Keratinocyte (primary cell): Measurements from ENCODE around the gene DDX31.
A peak's percentile ranks its signal among the peaks of the same experiment; 100 is the strongest.

Source experiments
- EZH2 ChIP-seq: IDR thresholded peaks from one replicate; pipeline ENCODE4 v1.6.1; 2012; ENCODE audit warnings: inconsistent platforms, mild to moderate bottlenecking, low read length, moderate library complexity
- TF ChIP-seq, protein P1 (sequence below), 3 experiments: IDR thresholded peaks in 1 of 3; conservative IDR thresholded peaks in 1 of 3; optimal IDR thresholded peaks in 1 of 3; 2 replicates in 2 of 3; 3 replicates in 1 of 3; pipeline versions ENCODE3 to v1.5.1; 2011; ENCODE audit warnings: low read length in 3 of 3, mild to moderate bottlenecking in 3 of 3, moderate library complexity in 2 of 3, control low read depth in 1 of 3, inconsistent platforms in 1 of 3; ENCODE audit not compliant: insufficient read depth in 2 of 3; ENCODE audit errors: extremely low read depth in 1 of 3

DNA sequence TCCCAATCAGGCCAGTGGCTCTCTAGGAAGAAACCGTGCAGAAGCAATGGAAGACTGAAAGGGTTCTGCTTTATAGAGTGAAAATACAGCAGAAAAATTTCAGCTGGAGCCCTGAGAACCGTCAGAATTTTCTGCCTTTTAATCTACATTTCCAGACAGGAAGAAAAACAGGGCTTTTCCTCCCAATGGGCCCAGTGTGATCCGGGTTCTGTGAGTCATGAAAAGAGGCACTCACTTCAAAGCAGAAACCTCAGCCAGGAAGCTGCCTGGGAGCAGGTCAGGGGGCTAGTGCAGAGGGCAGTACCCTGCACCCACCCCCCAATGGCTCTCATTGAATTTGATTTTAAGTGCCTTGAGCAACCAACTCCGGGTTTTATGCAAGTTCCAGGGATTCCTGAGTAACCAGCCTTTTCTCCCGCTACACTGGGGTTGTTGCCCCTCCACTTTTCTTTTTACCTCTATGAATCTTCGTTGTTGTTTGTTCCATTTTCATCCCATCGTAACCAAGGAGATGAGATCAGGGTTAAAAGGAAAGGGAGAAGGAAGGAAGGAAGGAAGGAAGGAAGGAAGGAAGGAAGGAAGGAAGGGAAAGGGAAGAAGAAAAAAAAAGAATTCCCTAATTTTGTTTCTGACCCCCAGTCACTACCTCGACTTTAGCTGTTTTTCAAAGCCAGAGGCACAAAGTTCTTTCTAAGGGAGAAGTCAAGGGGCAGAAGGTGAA, 86.0 kb downstream of the DDX31 start:
- TF ChIP-seq, protein P1, sequence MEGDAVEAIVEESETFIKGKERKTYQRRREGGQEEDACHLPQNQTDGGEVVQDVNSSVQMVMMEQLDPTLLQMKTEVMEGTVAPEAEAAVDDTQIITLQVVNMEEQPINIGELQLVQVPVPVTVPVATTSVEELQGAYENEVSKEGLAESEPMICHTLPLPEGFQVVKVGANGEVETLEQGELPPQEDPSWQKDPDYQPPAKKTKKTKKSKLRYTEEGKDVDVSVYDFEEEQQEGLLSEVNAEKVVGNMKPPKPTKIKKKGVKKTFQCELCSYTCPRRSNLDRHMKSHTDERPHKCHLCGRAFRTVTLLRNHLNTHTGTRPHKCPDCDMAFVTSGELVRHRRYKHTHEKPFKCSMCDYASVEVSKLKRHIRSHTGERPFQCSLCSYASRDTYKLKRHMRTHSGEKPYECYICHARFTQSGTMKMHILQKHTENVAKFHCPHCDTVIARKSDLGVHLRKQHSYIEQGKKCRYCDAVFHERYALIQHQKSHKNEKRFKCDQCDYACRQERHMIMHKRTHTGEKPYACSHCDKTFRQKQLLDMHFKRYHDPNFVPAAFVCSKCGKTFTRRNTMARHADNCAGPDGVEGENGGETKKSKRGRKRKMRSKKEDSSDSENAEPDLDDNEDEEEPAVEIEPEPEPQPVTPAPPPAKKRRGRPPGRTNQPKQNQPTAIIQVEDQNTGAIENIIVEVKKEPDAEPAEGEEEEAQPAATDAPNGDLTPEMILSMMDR (optimal IDR thresholded peaks at IDR 0.05 in 1 of 3, IDR thresholded peaks at IDR 0.05 in 1 of 3, conservative IDR thresholded peaks at IDR 0.05 in 1 of 3; ENCODE audit: extremely low read depth in 1 of 3, insufficient read depth in 2 of 3, low read length in 3 of 3): no peak
- peak; percentile 34 for TF ChIP-seq EZH2
